ENCODE results near the gene FKTN. TPM values are rescaled to one million over a fixed set of nuclear protein-coding genes. Genes with fewer than 3 reads are reported as not detected.

FKTN gene
- total RNA-seq, 1 experiment from 2014 or later, result 37.7 TPM

- DNase-seq (ENCODE audit: low read depth), result peak; percentile 26
- in situ Hi-C loops (cut with HindIII; ENCODE audit: low pct_unique_long_range_greater_than_20kb, low sequenced_read_pairs), result no loop called here
These were observed 51.0 kb downstream of the FKTN start for GRCh38 chr9:105608721-105609598.

GRCh38 chr9:105621001-105621400, 63.1 kb downstream of the FKTN start:
- DNase-seq (ENCODE audit: low read depth), result no peak
- in situ Hi-C loops (cut with HindIII; ENCODE audit: low pct_unique_long_range_greater_than_20kb, low sequenced_read_pairs), result no loop called here

GRCh38 chr9:105625088-105625487, 67.2 kb downstream of the FKTN start:
- in situ Hi-C loops (cut with HindIII; ENCODE audit: low pct_unique_long_range_greater_than_20kb, low sequenced_read_pairs), result no loop called here
- DNase-seq (ENCODE audit: low read depth), result no peak

- DNase-seq (ENCODE audit: low read depth), result no peak
- in situ Hi-C loops (cut with HindIII; ENCODE audit: low pct_unique_long_range_greater_than_20kb, low sequenced_read_pairs), result no loop called here
These were observed 74.9 kb downstream of the FKTN start for GRCh38 chr9:105632807-105633206.

GRCh38 chr9:105633411-105633810, 75.5 kb downstream of the FKTN start:
- no peak for DNase-seq (ENCODE audit: low read depth)
- in situ Hi-C loops (cut with HindIII; ENCODE audit: low pct_unique_long_range_greater_than_20kb, low sequenced_read_pairs), result no loop called here

GRCh38 chr9:105636331-105636730, 78.4 kb downstream of the FKTN start:
- in situ Hi-C loops (cut with HindIII; ENCODE audit: low pct_unique_long_range_greater_than_20kb, low sequenced_read_pairs), result no loop called here
- DNase-seq (ENCODE audit: low read depth), result no peak

- in situ Hi-C loops (cut with HindIII; ENCODE audit: low pct_unique_long_range_greater_than_20kb, low sequenced_read_pairs), result no loop called here
- DNase-seq (ENCODE audit: low read depth), result no peak
These were observed 80.0 kb downstream of the FKTN start for GRCh38 chr9:105637787-105638395.

- in situ Hi-C loops (cut with HindIII; ENCODE audit: low pct_unique_long_range_greater_than_20kb, low sequenced_read_pairs), result no loop called here
- DNase-seq (ENCODE audit: low read depth), result no peak
These were observed 82.0 kb downstream of the FKTN start for GRCh38 chr9:105639936-105640335.

- DNase-seq (ENCODE audit: low read depth), result no peak
- in situ Hi-C loops (cut with HindIII; ENCODE audit: low pct_unique_long_range_greater_than_20kb, low sequenced_read_pairs), result no loop called here
These were observed 85.9 kb downstream of the FKTN start for GRCh38 chr9:105643795-105644194.

- no peak for DNase-seq (ENCODE audit: low read depth)
- in situ Hi-C loops (cut with HindIII; ENCODE audit: low pct_unique_long_range_greater_than_20kb, low sequenced_read_pairs), result no loop called here
These were observed 89.1 kb downstream of the FKTN start for GRCh38 chr9:105646879-105647594.

- in situ Hi-C loops (cut with HindIII; ENCODE audit: low pct_unique_long_range_greater_than_20kb, low sequenced_read_pairs), result no loop called here
- no peak for DNase-seq (ENCODE audit: low read depth)
These were observed 89.8 kb downstream of the FKTN start for GRCh38 chr9:105647595-105648349.

- in situ Hi-C loops (cut with HindIII; ENCODE audit: low pct_unique_long_range_greater_than_20kb, low sequenced_read_pairs), result no loop called here
- no peak for DNase-seq (ENCODE audit: low read depth)
These were observed 93.9 kb downstream of the FKTN start for GRCh38 chr9:105651806-105652205.

GRCh38 chr9:105656131-105656921, 98.4 kb downstream of the FKTN start:
- peak; percentile 16 for DNase-seq (ENCODE audit: low read depth)
- in situ Hi-C loops (cut with HindIII; ENCODE audit: low pct_unique_long_range_greater_than_20kb, low sequenced_read_pairs), result no loop called here

- DNase-seq (ENCODE audit: low read depth), result no peak
- in situ Hi-C loops (cut with HindIII; ENCODE audit: low pct_unique_long_range_greater_than_20kb, low sequenced_read_pairs), result no loop called here
These were observed 100.4 kb downstream of the FKTN start for GRCh38 chr9:105658351-105658750.

GRCh38 chr9:105661011-105661410, 103.1 kb downstream of the FKTN start:
- in situ Hi-C loops (cut with HindIII; ENCODE audit: low pct_unique_long_range_greater_than_20kb, low sequenced_read_pairs), result no loop called here
- DNase-seq (ENCODE audit: low read depth), result no peak

- in situ Hi-C loops (cut with HindIII; ENCODE audit: low pct_unique_long_range_greater_than_20kb, low sequenced_read_pairs), result no loop called here
- no peak for DNase-seq (ENCODE audit: low read depth)
These were observed 104.5 kb downstream of the FKTN start, which contains the start of gene TAL2 for GRCh38 chr9:105662184-105663104. Gene TAL2, plus strand, starts transcription at chr9:105662457. Its CDS starts 40 bp downstream, at chr9:105662497.

- in situ Hi-C loops (cut with HindIII; ENCODE audit: low pct_unique_long_range_greater_than_20kb, low sequenced_read_pairs), result no loop called here
- no peak for DNase-seq (ENCODE audit: low read depth)
These were observed 106.0 kb downstream of the FKTN start for GRCh38 chr9:105663914-105664313.

Measured in Caki2 (cell line).